Measurements from ENCODE around the gene TBL1X. TPM values are rescaled to one million over a fixed set of nuclear protein-coding genes. Genes with fewer than 3 reads are reported as not detected.
"Not testable (repeated sequence)": the region's sequence is repeated elsewhere in the genome, so short reads cannot be mapped to it uniquely, and the experiment has no call there.

The TBL1X gene
- total RNA-seq, 5 donors from 2014 or later (not counting 1 experiment from before 2014, with no cell fraction given) = 21.0 to 50.8 (median 40.5) TPM

GRCh38 chrX:9430346-9430921, 34.4 kb upstream of the TBL1X start:
- DNase-seq = no peak
- H3K4me1 ChIP-seq (ENCODE audit: control insufficient read depth in 1 of 2, extremely low read depth in 1 of 2, insufficient read depth in 2 of 2, low read length in 2 of 2) = no peaks in the 10 kb centered on the region
- ChIA-PET CTCF (no interaction called here), POLR2A (no interaction called here)
- no peak overlapping the region for H3K27ac ChIP-seq (ENCODE audit: low read length)
- Mint-ChIP-seq H3K27me3 (no peaks in the 10 kb centered on the region), H3K9me3 (peaks cover 0 to 5% (median 0%) of the 10 kb centered on the region in 3 donors), H3K4me3 (no peak overlapping the region), H3K36me3 (no peaks in the 10 kb centered on the region), H3K4me1 (no peaks in the 10 kb centered on the region), H3K27ac (no peak overlapping the region)
- no CpG with 5 or more reads among the region's 5 CpGs for WGBS (ENCODE audit: insufficient coverage)
- H3K27me3 ChIP-seq (replicated peaks in 1 of 2; ENCODE audit: control insufficient read depth in 2 of 2, extremely low read depth in 1 of 2, insufficient read depth in 2 of 2, low read length in 1 of 2) = no peaks in the 10 kb centered on the region
- no peak for ATAC-seq (replicated peaks in 1 of 4)
- H3K9me3 ChIP-seq = no peaks in the 10 kb centered on the region
- no peak overlapping the region for H3K4me3 ChIP-seq (ENCODE audit: control insufficient read depth in 1 of 2, extremely low read depth in 1 of 2, low read length in 1 of 2)
- no peaks in the 10 kb centered on the region for H3K36me3 ChIP-seq (ENCODE audit: control insufficient read depth in 2 of 2, extremely low read depth in 1 of 2, insufficient read depth in 1 of 2, low read length in 1 of 2)

- Mint-ChIP-seq H3K27ac (no peak overlapping the region), H3K4me1 (no peaks in the 10 kb centered on the region), H3K36me3 (no peaks in the 10 kb centered on the region), H3K27me3 (no peaks in the 10 kb centered on the region), H3K4me3 (no peak overlapping the region), H3K9me3 (no peaks in the 10 kb centered on the region)
- no peak overlapping the region for H3K27ac ChIP-seq (ENCODE audit: low read length)
- CTCF ChIA-PET = no interaction called here
- H3K4me3 ChIP-seq (ENCODE audit: control insufficient read depth in 1 of 2, extremely low read depth in 1 of 2, low read length in 1 of 2) = no peak overlapping the region
- H3K27me3 ChIP-seq (replicated peaks in 1 of 2; ENCODE audit: control insufficient read depth in 2 of 2, extremely low read depth in 1 of 2, insufficient read depth in 2 of 2, low read length in 1 of 2) = no peaks in the 10 kb centered on the region
- no peaks in the 10 kb centered on the region for H3K9me3 ChIP-seq
- POLR2A ChIA-PET = no interaction called here
- DNase-seq = no peak
- no peak for ATAC-seq (replicated peaks in 1 of 4)
- no peaks in the 10 kb centered on the region for H3K36me3 ChIP-seq (ENCODE audit: control insufficient read depth in 2 of 2, extremely low read depth in 1 of 2, insufficient read depth in 1 of 2, low read length in 1 of 2)
- WGBS (ENCODE audit: insufficient coverage) = 86% methylated on average over 1 of the region's 4 CpGs
- H3K4me1 ChIP-seq (ENCODE audit: control insufficient read depth in 1 of 2, extremely low read depth in 1 of 2, insufficient read depth in 2 of 2, low read length in 2 of 2) = no peaks in the 10 kb centered on the region
These were observed 33.6 kb upstream of the TBL1X start for GRCh38 chrX:9431281-9431680.

DNA sequence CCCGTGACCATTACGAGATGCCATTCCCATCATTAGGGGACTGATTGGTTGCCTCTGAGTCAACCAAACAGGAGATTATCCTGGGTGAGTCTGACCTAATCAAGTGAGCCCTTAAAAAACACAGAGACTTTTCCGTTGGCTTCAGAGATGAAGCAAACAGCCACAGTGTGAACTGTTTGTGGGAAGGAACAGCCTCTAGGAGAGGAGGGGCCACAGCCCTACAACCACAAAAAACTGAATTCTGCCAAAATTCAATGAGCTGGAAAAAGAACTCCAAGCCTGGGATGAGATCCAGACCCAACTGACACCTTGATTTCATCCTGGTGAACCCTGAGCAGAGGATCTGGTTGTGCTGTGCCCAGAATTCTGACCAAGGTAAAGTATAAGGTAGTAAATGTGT, 31.3 kb upstream of the TBL1X start:
- POLR2A ChIA-PET = no interaction called here
- no peak for ATAC-seq (replicated peaks in 1 of 4)
- Mint-ChIP-seq H3K36me3 (no peaks in the 10 kb centered on the region), H3K4me1 (no peaks in the 10 kb centered on the region), H3K9me3 (no peaks in the 10 kb centered on the region), H3K4me3 (no peak overlapping the region), H3K27me3 (no peaks in the 10 kb centered on the region), H3K27ac (no peak overlapping the region)
- Histone ChIP-seq H3K27me3 (replicated peaks in 1 of 2; ENCODE audit: control insufficient read depth in 2 of 2, extremely low read depth in 1 of 2, insufficient read depth in 2 of 2, low read length in 1 of 2) (no peaks in the 10 kb centered on the region), H3K4me1 (ENCODE audit: control insufficient read depth in 1 of 2, extremely low read depth in 1 of 2, insufficient read depth in 2 of 2, low read length in 2 of 2) (no peaks in the 10 kb centered on the region), H3K36me3 (ENCODE audit: control insufficient read depth in 2 of 2, extremely low read depth in 1 of 2, insufficient read depth in 1 of 2, low read length in 1 of 2) (no peaks in the 10 kb centered on the region), H3K9me3 (no peaks in the 10 kb centered on the region), H3K4me3 (ENCODE audit: control insufficient read depth in 1 of 2, extremely low read depth in 1 of 2, low read length in 1 of 2) (no peak overlapping the region), H3K27ac (ENCODE audit: low read length) (no peak overlapping the region)
- CTCF ChIA-PET = no interaction called here
- WGBS (ENCODE audit: insufficient coverage) = no CpG with 5 or more reads among the region's 3 CpGs
- DNase-seq = no peak

GRCh38 chrX:9434051-9434550, 30.8 kb upstream of the TBL1X start:
- Mint-ChIP-seq H3K4me1 (no peaks in the 10 kb centered on the region), H3K9me3 (no peaks in the 10 kb centered on the region), H3K27ac (no peak overlapping the region), H3K27me3 (no peaks in the 10 kb centered on the region), H3K4me3 (no peak overlapping the region), H3K36me3 (no peaks in the 10 kb centered on the region)
- H3K27ac ChIP-seq (ENCODE audit: low read length) = no peak overlapping the region
- POLR2A ChIA-PET = no interaction called here
- ATAC-seq (replicated peaks in 1 of 4) = no peak
- no peaks in the 10 kb centered on the region for H3K27me3 ChIP-seq (replicated peaks in 1 of 2; ENCODE audit: control insufficient read depth in 2 of 2, extremely low read depth in 1 of 2, insufficient read depth in 2 of 2, low read length in 1 of 2)
- DNase-seq = no peak
- CTCF ChIA-PET = no interaction called here
- H3K36me3 ChIP-seq (ENCODE audit: control insufficient read depth in 2 of 2, extremely low read depth in 1 of 2, insufficient read depth in 1 of 2, low read length in 1 of 2) = no peaks in the 10 kb centered on the region
- WGBS (ENCODE audit: insufficient coverage) = 100% methylated on average over 2 of the region's 3 CpGs
- no peaks in the 10 kb centered on the region for H3K4me1 ChIP-seq (ENCODE audit: control insufficient read depth in 1 of 2, extremely low read depth in 1 of 2, insufficient read depth in 2 of 2, low read length in 2 of 2)
- no peak overlapping the region for H3K4me3 ChIP-seq (ENCODE audit: control insufficient read depth in 1 of 2, extremely low read depth in 1 of 2, low read length in 1 of 2)
- H3K9me3 ChIP-seq = no peaks in the 10 kb centered on the region

- ATAC-seq (replicated peaks in 1 of 4); CTCF ChIA-PET; H3K9me3 Mint-ChIP-seq; POLR2A ChIA-PET; DNase-seq; H3K4me1 Mint-ChIP-seq; H3K27me3 Mint-ChIP-seq; H3K36me3 Mint-ChIP-seq; H3K4me3 ChIP-seq (ENCODE audit: control insufficient read depth in 1 of 2, extremely low read depth in 1 of 2, low read length in 1 of 2); H3K4me3 Mint-ChIP-seq; H3K27me3 ChIP-seq (replicated peaks in 1 of 2; ENCODE audit: control insufficient read depth in 2 of 2, extremely low read depth in 1 of 2, insufficient read depth in 2 of 2, low read length in 1 of 2); H3K36me3 ChIP-seq (ENCODE audit: control insufficient read depth in 2 of 2, extremely low read depth in 1 of 2, insufficient read depth in 1 of 2, low read length in 1 of 2); H3K4me1 ChIP-seq (ENCODE audit: control insufficient read depth in 1 of 2, extremely low read depth in 1 of 2, insufficient read depth in 2 of 2, low read length in 2 of 2); H3K9me3 ChIP-seq; H3K27ac ChIP-seq (ENCODE audit: low read length); H3K27ac Mint-ChIP-seq: not testable (repeated sequence)
- 67% methylated on average over 1 of the region's 2 CpGs for WGBS (ENCODE audit: insufficient coverage)
These were observed 29.8 kb upstream of the TBL1X start for GRCh38 chrX:9435086-9435485.

DNA sequence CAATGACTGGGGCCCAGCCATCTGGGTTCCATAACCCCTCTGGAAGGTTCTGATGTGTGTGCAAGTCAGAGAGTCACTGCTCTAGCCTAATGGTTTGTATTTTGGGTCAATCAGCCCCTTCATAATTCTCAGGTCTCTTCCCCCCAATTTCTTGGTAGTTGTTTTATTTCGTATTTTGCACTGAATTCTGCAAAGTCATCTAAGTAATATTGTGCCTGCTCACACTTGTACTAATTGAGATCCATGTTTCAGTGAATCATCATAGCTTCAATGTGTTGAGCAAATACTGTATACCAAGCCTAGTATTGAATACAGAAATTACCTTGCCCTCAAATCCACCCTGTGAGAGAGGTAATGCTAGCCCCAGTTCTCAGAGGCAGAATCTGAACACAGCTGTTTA, 28.0 kb upstream of the TBL1X start:
- Histone ChIP-seq H3K36me3 (ENCODE audit: control insufficient read depth in 2 of 2, extremely low read depth in 1 of 2, insufficient read depth in 1 of 2, low read length in 1 of 2) (no peaks in the 10 kb centered on the region), H3K4me1 (ENCODE audit: control insufficient read depth in 1 of 2, extremely low read depth in 1 of 2, insufficient read depth in 2 of 2, low read length in 2 of 2) (no peaks in the 10 kb centered on the region), H3K4me3 (ENCODE audit: control insufficient read depth in 1 of 2, extremely low read depth in 1 of 2, low read length in 1 of 2) (no peak overlapping the region), H3K9me3 (no peaks in the 10 kb centered on the region), H3K27me3 (replicated peaks in 1 of 2; ENCODE audit: control insufficient read depth in 2 of 2, extremely low read depth in 1 of 2, insufficient read depth in 2 of 2, low read length in 1 of 2) (no peaks in the 10 kb centered on the region), H3K27ac (ENCODE audit: low read length) (no peak overlapping the region)
- POLR2A ChIA-PET = interaction anchor here in 1 of 2 donors (0.6 kb wide), 1 partner anchor 49 kb away, joined by 3 read pairs; no protein-coding TSS in a partner anchor
- CTCF ChIA-PET = interaction anchor here in 1 of 2 donors (0.7 kb wide), 1 partner anchor 97 kb away, joined by 5 read pairs; no protein-coding TSS in a partner anchor
- no peak overlapping the region for H3K27ac Mint-ChIP-seq
- no peaks in the 10 kb centered on the region for H3K27me3 Mint-ChIP-seq
- no peaks in the 10 kb centered on the region for H3K36me3 Mint-ChIP-seq
- WGBS (ENCODE audit: insufficient coverage) = no CpG with 5 or more reads among the region's 1 CpG
- no peaks in the 10 kb centered on the region for H3K9me3 Mint-ChIP-seq
- H3K4me3 Mint-ChIP-seq = no peak overlapping the region
- ATAC-seq (replicated peaks in 1 of 4) (no peak), DNase-seq (no peak)
- H3K4me1 Mint-ChIP-seq = peaks cover 4 to 9% (median 9%) of the 10 kb centered on the region in 3 donors

Data from T-cell (primary cell).